BJ (cell line): ENCODE data around the gene TMEM119. TPM values are rescaled to one million over a fixed set of nuclear protein-coding genes. Genes with fewer than 3 reads are reported as not detected.

Experiments
- CTCF ChIA-PET: fragments of 350-600 bp; formaldehyde crosslinking; extraction: SDS; loops from one replicate; lab custom pipeline; 2021; ENCODE audit warnings: antibody characterized with exemption, inconsistent platforms; lab: Yijun Ruan, JAX
- POLR2A ChIA-PET: fragments of 300-600 bp; sonication (Branson Sonifier 250); formaldehyde crosslinking; extraction: SDS; loops from one replicate; lab custom pipeline; 2021; ENCODE audit warnings: antibody characterized with exemption; lab: Charles Lee
- DNase-seq: peaks from one replicate; pipeline ENCODE4 v3.0.0-alpha.2; 2011; ENCODE audit warnings: low read depth
- H3K27me3 ChIP-seq: 2 replicates; pipeline ENCODE4 v1.6.0; 2011; ENCODE audit warnings: low read length; ENCODE audit not compliant: control insufficient read depth, insufficient read depth
- H3K36me3 ChIP-seq: 2 replicates; pipeline ENCODE4 v1.5.1; 2011; ENCODE audit warnings: low read length; ENCODE audit not compliant: control insufficient read depth, insufficient read depth
- H3K4me3 ChIP-seq: 2 replicates; pipeline ENCODE4 v1.5.1; 2011; ENCODE audit warnings: low read depth, mild to moderate bottlenecking, control low read depth, low read length
- CTCF ChIP-seq: IDR thresholded peaks from 2 replicates; pipeline ENCODE4 v1.5.1; 2011; ENCODE audit warnings: low read depth, mild to moderate bottlenecking, control low read depth, inconsistent platforms, low read length, moderate library complexity; ENCODE audit not compliant: insufficient read depth
- polyA plus RNA-seq: library from polyadenylated mRNA; depleted of rRNA; stranded (reverse); fragments of >200 nt; gene quantifications from 2 replicates; pipeline ENCODE4 v1.2.3, GENCODE V29; 2011

The TMEM119 gene
- polyA plus RNA-seq, 1 experiment: 80.6 TPM

- Histone ChIP-seq H3K36me3 (no peaks in the 10 kb centered on the region), H3K4me3 (no peak overlapping the region), H3K27me3 (no peaks in the 10 kb centered on the region)
- no peak for TF ChIP-seq CTCF
- ChIA-PET CTCF (interaction anchor here (1.9 kb wide), 1 partner anchor 38 kb away, joined by 6 read pairs; no protein-coding TSS in a partner anchor), POLR2A (no interaction called here)
- no peak for DNase-seq
These were observed 17.4 kb downstream of the TMEM119 start for GRCh38 chr12:108580531-108580930.

- CTCF ChIA-PET: interaction anchor here (1.3 to 1.9 kb wide), 3 partner anchors 10 to 39 kb away, joined by 4 to 6 read pairs (median 5); no protein-coding TSS in a partner anchor
- no peaks in the 10 kb centered on the region; the same call in 1 of the 2 replicates for H3K27me3 ChIP-seq
- TF ChIP-seq CTCF: no peak
- no peak overlapping the region for H3K4me3 ChIP-seq
- no peaks in the 10 kb centered on the region for H3K36me3 ChIP-seq
- POLR2A ChIA-PET: no interaction called here
- no peak for DNase-seq
These were observed 19.1 kb downstream of the TMEM119 start for GRCh38 chr12:108578813-108579212.

- DNase-seq: no peak
- no peak overlapping the region for H3K4me3 ChIP-seq
- no peak for TF ChIP-seq CTCF
- ChIA-PET CTCF (interaction anchor here (1.7 to 19.7 kb wide), 2 partner anchors 33 to 40 kb away, joined by 5 to 460 read pairs; no protein-coding TSS in a partner anchor), POLR2A (no interaction called here)
- H3K36me3 ChIP-seq: no peaks in the 10 kb centered on the region
- no peaks in the 10 kb centered on the region; the same call in 1 of the 2 replicates for H3K27me3 ChIP-seq
These were observed 19.6 kb downstream of the TMEM119 start for GRCh38 chr12:108578264-108578663.

- POLR2A ChIA-PET: interaction anchor here (0.6 kb wide), 1 partner anchor 231 kb away, joined by 26 read pairs; no protein-coding TSS in a partner anchor
- CTCF ChIA-PET: interaction anchor here (0.7 to 19.7 kb wide), 4 partner anchors 11 to 513 kb away, joined by 5 to 460 read pairs (median 6); no protein-coding TSS in a partner anchor
- DNase-seq: no peak
These were observed 20.4 kb downstream of the TMEM119 start for GRCh38 chr12:108577458-108577857.

More at GRCh38 chr12:108577458-108577857, 20.4 kb downstream of the TMEM119 start:
- Histone ChIP-seq H3K4me3 (no peak overlapping the region), H3K36me3 (no peaks in the 10 kb centered on the region), H3K27me3 (no peaks in the 10 kb centered on the region; the same call in 1 of the 2 replicates)
- no peak for TF ChIP-seq CTCF
